GM21717 (cell line): ENCODE measurements around the gene LILRB2.
"Not testable (repeated sequence)": the region's sequence is repeated elsewhere in the genome, so short reads cannot be mapped to it uniquely, and the experiment has no call there.

Experiments used
- ATAC-seq: cut with Tn5 transposase; IDR thresholded peaks from one replicate; pipeline ENCODE4 v1.9.1; 2021; ENCODE audit warnings: mild to moderate bottlenecking, moderate library complexity; ENCODE audit not compliant: unreplicated experiment

Gene LILRB2

DNA sequence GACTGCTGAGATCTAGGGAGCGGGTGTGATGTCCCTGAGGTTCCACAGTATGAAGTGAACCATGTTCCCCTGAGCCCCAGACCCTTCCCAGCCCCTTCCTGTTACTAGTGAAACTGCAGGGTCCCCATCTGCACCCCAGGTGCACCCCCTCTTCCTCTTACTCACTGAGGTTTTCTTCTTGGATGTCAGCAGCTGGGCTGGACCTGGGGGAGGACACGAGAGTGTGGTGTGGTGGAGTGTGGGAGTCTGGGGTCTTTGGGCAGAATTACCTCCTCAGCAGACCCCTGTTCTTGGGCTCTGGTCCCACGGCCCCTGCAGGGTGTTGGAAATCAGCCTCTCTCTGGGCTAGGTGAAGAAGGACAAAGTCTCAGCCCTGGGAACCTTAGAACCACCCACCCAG lies 35.0 kb downstream of the LILRB2 start:
- no peak for ATAC-seq

GRCh38 chr19:54243809-54244208 lies 37.1 kb downstream of the LILRB2 start:
- ATAC-seq: not testable (repeated sequence)

GRCh38 chr19:54242646-54243045 lies 38.3 kb downstream of the LILRB2 start, which contains the start of gene LILRA6:
Gene LILRA6, minus strand, starts transcription at chr19:54242790.
- not testable (repeated sequence) for ATAC-seq

- ATAC-seq: not testable (repeated sequence)
These were observed 38.7 kb downstream of the LILRB2 start for GRCh38 chr19:54242234-54242633.

DNA sequence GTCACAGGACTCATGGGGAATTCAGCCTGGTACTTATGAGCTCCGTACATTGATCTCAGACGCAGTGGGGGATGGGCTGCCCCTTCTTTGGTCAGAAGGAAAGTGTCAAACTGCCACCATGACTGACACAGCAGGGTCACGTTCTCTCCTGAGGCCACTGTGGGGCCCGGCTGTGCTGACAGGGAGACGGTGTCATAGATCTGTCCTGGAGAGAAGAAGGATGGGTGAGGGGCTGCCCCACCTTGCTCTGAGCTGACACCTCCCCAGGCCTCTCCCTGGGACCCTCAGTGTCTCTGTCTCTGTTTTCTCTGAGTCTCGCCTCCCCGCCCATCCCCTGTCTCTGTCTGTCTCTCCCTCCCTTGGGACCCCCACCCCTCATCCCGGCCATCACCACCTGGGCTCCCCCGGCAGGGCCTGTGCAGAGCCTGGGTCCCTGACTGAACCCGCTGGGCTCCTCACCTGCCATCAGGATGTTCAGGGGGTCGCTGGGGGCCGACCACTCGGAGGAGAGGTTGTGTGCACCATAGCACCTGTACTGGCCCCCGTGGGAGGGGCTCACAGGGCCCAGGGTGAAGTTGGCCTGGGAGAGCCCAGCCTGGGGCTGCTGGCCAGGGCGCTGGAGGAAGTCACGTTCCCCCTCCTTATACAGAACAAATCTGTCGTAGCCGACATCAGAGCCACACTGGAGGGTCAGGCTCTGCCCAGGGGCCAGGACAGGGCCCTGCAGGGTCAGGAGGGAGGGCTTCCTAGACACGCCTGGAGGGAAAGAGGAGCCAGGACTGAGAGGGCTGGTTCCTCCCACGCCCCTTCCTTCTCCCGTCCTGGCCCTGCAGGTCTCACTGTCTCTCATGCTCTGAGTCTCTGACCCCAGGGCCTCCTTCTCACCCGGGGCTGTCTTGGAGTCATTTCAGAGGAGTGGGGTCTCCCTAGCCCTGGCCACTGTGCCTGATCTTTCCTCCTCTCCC lies 40.3 kb downstream of the LILRB2 start:
- ATAC-seq: not testable (repeated sequence)

DNA sequence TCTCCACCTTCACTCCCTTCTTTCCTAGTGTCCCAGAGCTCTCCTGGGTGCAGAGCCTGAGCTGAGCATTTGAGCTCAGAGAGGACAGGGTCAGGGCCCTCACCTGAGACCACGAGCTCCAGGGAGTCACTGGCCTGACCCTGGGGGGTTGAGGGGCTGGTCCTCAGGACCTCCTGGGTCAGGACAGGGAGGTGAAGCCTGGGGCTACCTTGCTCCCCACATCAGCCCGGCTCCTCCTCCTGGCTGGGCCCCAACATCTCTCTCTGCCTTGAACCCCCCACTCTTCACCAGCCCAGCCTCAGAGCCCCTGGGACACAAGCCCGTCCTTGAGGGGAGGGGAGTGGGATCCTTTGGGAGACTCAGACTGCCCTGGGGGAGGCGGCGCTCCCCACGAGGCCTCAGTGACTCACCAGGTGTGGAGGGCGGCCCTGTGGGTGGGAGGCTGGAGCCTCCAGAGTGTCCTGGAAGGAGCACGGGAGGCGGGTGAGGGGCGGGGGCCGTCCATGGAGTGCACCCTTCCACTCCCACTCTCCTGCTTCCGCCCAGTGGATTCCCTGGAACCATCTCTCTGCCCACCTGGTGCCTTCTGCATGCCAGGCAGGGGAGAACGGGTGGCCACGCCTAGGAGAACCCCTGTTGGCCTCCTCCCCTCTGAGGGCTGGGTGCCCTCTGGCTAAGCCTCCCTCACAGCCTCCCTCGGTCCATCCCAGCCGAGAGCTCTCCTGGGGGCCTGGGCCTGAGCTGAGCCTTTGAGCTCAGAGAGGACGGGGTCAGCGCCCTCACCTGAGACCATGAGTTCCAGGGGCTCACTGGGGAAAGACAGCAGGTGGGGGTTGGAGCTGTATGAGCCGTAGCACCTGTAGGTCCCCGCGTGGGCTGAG lies 41.2 kb downstream of the LILRB2 start:
- ATAC-seq: not testable (repeated sequence)

- no peak for ATAC-seq
These were observed 47.0 kb downstream of the LILRB2 start for GRCh38 chr19:54233941-54234340.

- ATAC-seq: no peak
These were observed 49.6 kb downstream of the LILRB2 start for GRCh38 chr19:54231077-54231931.

GRCh38 chr19:54230031-54230430 lies 50.9 kb downstream of the LILRB2 start:
- ATAC-seq: no peak

- no peak for ATAC-seq
These were observed 51.8 kb downstream of the LILRB2 start for GRCh38 chr19:54229146-54229545.

- ATAC-seq: not testable (repeated sequence)
These were observed 56.3 kb downstream of the LILRB2 start for GRCh38 chr19:54224619-54225018.

GRCh38 chr19:54223937-54224281 lies 57.0 kb downstream of the LILRB2 start:
- ATAC-seq: not testable (repeated sequence)
